Thymus (tissue), 11 donors: Measurements from ENCODE around the gene PARP2. TPM values are rescaled to one million over a fixed set of nuclear protein-coding genes. Genes with fewer than 3 reads are reported as not detected.

Source experiments
- DNase-seq, 9 donors: peaks; one replicate each; pipeline ENCODE4 v3.0.0-alpha.2; 2013; ENCODE audit warnings: low spot score in 9 of 9, low read depth in 6 of 9, missing footprints in 1 of 9
- H3K27ac ChIP-seq, 2 donors: one replicate each; pipeline ENCODE4 v1.5.1; 2013; ENCODE audit warnings: control low read depth in 1 of 2, low read depth in 1 of 2, low read length in 1 of 2, mild to moderate bottlenecking in 1 of 2, moderate library complexity in 1 of 2
- H3K27me3 ChIP-seq, 2 donors: one replicate each; pipeline ENCODE4 v1.5.1; 2013; ENCODE audit warnings: low read length in 1 of 2; ENCODE audit not compliant: control insufficient read depth in 2 of 2, insufficient read depth in 1 of 2
- H3K36me3 ChIP-seq, 2 donors: one replicate each; pipeline ENCODE4 v1.5.1; 2013; ENCODE audit warnings: low read length in 1 of 2, mild to moderate bottlenecking in 1 of 2, moderate library complexity in 1 of 2; ENCODE audit not compliant: control insufficient read depth in 2 of 2, insufficient read depth in 2 of 2
- H3K4me1 ChIP-seq, 2 donors: one replicate each; pipeline ENCODE4 v1.5.1; 2013; ENCODE audit warnings: low read length in 2 of 2; ENCODE audit not compliant: control insufficient read depth in 2 of 2, insufficient read depth in 2 of 2
- H3K4me3 ChIP-seq, 2 donors: one replicate each; pipeline ENCODE4 v1.5.1; 2013; ENCODE audit warnings: low read length in 2 of 2, control low read depth in 1 of 2, mild to moderate bottlenecking in 1 of 2
- H3K9me3 ChIP-seq, 2 donors: one replicate each; pipeline ENCODE4 v1.5.1; 2013; ENCODE audit warnings: low read length in 1 of 2, mild to moderate bottlenecking in 1 of 2; ENCODE audit not compliant: control insufficient read depth in 2 of 2, insufficient read depth in 1 of 2
- WGBS: extraction: QIAGEN DNeasy Blood & Tissue Kit; methylation state at CpG from one replicate; pipeline ENCODE4 v1.1.7; 2013; 5-methylcytosine and 5-hydroxymethylcytosine counted together
- polyA plus RNA-seq: library from polyadenylated mRNA; stranded (reverse); fragments of 200-250 nt; gene quantifications from one replicate; pipeline ENCODE4 v1.2.3, GENCODE V29; 2013
- total RNA-seq: library from RNA; stranded (reverse); fragments of 120-200 nt; gene quantifications from one replicate; pipeline ENCODE4 v1.2.4, GENCODE V29; 2013
- donor health status: healthy.

The PARP2 gene
- total and polyA plus RNA-seq, 2 donors, result 12.7 to 17.0 TPM

GRCh38 chr14:20383636-20384035, 40.2 kb downstream of the PARP2 start:
- H3K4me3 ChIP-seq, result no peak overlapping the region
- H3K27me3 ChIP-seq, result no peaks in the 10 kb centered on the region
- H3K4me1 ChIP-seq, result no peaks in the 10 kb centered on the region
- WGBS, result 94% methylated on average over 5 of the region's 5 CpGs
- H3K36me3 ChIP-seq, result peaks cover 69 to 83% of the 10 kb centered on the region in 2 donors
- no peaks in the 10 kb centered on the region for H3K9me3 ChIP-seq
- no peak overlapping the region for H3K27ac ChIP-seq
- no peak for DNase-seq

DNA sequence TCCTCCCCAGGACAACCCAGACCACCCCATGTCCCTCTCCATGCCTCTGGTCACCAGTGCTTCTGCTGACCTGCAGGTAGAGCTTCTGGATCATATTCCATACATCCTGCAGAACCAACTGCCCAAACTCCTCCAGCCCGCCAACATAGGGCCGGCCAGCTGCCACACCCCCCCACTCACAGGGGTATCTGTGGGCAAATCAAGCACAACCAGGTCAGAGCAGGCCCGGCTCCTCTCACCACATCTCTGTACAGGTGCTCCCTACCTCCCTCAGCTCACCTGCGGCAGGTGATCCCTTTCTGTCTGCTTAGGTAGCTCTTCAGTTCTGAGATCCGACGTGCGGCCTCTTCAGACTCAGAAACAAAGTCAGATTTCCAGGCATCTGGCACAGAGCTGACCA, 40.9 kb downstream of the PARP2 start:
- Histone ChIP-seq H3K36me3 (peaks cover 66 to 83% of the 10 kb centered on the region in 2 donors), H3K27ac (no peak overlapping the region), H3K27me3 (no peaks in the 10 kb centered on the region), H3K9me3 (no peaks in the 10 kb centered on the region), H3K4me1 (no peaks in the 10 kb centered on the region), H3K4me3 (no peak overlapping the region)
- WGBS, result 92% methylated on average over 7 of the region's 7 CpGs
- DNase-seq, result no peak

- WGBS, result 98% methylated on average over 5 of the region's 5 CpGs
Measured at GRCh38 chr14:20384886-20385285, 41.5 kb downstream of the PARP2 start.

DNA sequence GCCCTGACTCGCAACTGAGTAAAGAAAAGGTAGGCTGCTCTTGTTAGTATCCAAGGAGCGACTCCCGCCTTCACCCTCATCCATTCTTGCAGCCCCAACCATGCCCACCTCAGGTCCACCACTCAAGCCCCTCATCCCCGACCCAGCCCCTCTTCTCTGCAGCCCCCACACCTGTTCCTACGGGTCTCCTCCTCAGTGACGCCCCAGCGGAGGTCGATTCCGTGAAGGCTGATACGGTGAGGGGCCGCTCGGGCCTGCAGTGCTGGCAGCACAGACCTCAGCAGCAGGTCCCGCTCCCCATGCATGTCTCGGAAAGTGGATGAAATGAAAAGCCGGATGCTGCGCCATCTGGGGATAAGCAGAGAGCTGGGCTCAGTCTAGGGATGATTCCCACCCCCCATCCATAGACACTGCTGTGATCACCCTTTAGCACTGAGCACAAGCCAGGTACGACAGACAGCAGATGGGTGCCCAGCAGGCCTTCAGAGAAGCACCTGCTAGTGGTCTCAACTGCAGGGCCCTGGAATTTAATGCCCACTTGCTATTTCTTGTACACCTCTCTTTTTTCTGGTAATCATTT, 42.9 kb downstream of the PARP2 start:
- DNase-seq, result no peak
- peaks cover 69 to 87% of the 10 kb centered on the region in 2 donors for H3K36me3 ChIP-seq
- H3K9me3 ChIP-seq, result no peaks in the 10 kb centered on the region
- no peaks in the 10 kb centered on the region for H3K27me3 ChIP-seq
- no peak overlapping the region for H3K27ac ChIP-seq
- H3K4me1 ChIP-seq, result no peaks in the 10 kb centered on the region
- WGBS, result 97% methylated on average over 17 of the region's 17 CpGs
- no peak overlapping the region for H3K4me3 ChIP-seq

More at GRCh38 chr14:20384886-20385285, 41.5 kb downstream of the PARP2 start:
- Histone ChIP-seq H3K27ac (no peak overlapping the region), H3K4me1 (no peaks in the 10 kb centered on the region), H3K4me3 (no peak overlapping the region), H3K36me3 (peaks cover 66 to 83% of the 10 kb centered on the region in 2 donors), H3K9me3 (no peaks in the 10 kb centered on the region), H3K27me3 (no peaks in the 10 kb centered on the region)
- no peak for DNase-seq

DNA sequence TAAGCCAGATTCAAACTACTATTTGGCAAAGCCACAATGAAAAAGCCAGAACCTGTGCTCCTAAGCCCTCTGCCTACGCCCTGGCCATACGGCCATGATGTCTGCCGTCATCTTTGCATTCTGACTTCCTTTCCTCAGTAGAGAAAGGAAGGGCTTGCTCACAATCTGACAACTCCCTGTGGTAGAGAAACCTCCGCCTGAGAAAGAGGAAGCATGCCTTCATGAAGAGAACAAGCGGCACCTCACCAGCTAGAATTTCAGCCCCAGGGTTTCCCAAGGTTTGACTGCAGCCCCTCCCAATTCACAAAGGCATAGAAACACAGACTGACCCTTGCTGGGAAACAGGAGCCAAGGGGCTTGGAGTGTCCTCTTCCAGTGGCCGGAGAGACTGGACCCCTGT, 44.1 kb downstream of the PARP2 start:
- Histone ChIP-seq H3K4me1 (no peaks in the 10 kb centered on the region), H3K4me3 (no peak overlapping the region), H3K27me3 (no peaks in the 10 kb centered on the region), H3K9me3 (no peaks in the 10 kb centered on the region), H3K36me3 (peaks cover 65 to 80% of the 10 kb centered on the region in 2 donors), H3K27ac (no peak overlapping the region)
- DNase-seq, result peak in 1 of 9 donors; percentile 12
- WGBS, result 94% methylated on average over 6 of the region's 6 CpGs

DNA sequence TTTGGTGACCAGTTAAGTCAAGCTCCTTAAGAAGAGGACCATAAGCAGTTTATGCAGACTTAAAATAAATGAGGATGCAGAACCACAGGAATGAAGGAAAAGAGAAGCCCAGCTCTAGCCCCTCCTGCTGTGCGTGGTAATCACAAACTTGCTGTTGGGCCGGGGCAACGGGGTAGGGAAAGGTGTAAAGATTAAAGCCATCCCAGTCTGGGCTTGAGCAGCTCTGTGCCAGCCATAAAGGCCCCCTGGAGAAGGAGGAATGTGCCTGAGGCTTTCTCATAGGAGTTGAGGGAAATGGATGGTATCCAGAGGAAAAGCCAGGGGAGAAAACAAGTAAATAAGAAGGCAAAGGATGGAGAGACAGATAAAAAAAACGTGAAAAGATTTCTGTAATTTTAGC, 44.7 kb downstream of the PARP2 start:
- Histone ChIP-seq H3K4me1 (no peaks in the 10 kb centered on the region), H3K9me3 (no peaks in the 10 kb centered on the region), H3K27ac (no peak overlapping the region), H3K27me3 (no peaks in the 10 kb centered on the region), H3K4me3 (no peak overlapping the region), H3K36me3 (peaks cover 61 to 74% of the 10 kb centered on the region in 2 donors)
- WGBS, result 76% methylated on average over 4 of the region's 4 CpGs
- no peak for DNase-seq

- DNase-seq, result no peak
- Histone ChIP-seq H3K9me3 (no peaks in the 10 kb centered on the region), H3K27me3 (no peaks in the 10 kb centered on the region), H3K4me1 (no peaks in the 10 kb centered on the region), H3K27ac (no peak overlapping the region), H3K36me3 (peaks cover 59 to 62% of the 10 kb centered on the region in 2 donors), H3K4me3 (no peak overlapping the region)
- WGBS, result 97% methylated on average over 4 of the region's 4 CpGs
Measured at GRCh38 chr14:20391505-20391904, 48.1 kb downstream of the PARP2 start.

GRCh38 chr14:20397511-20397910, 54.1 kb downstream of the PARP2 start:
- Histone ChIP-seq H3K4me3 (no peak overlapping the region), H3K27ac (no peak overlapping the region), H3K27me3 (no peaks in the 10 kb centered on the region), H3K4me1 (no peaks in the 10 kb centered on the region), H3K9me3 (no peaks in the 10 kb centered on the region), H3K36me3 (peaks cover 24 to 40% of the 10 kb centered on the region in 2 donors)
- WGBS, result 99% methylated on average over 3 of the region's 3 CpGs
- no peak for DNase-seq

GRCh38 chr14:20400589-20400964, 57.1 kb downstream of the PARP2 start:
- 100% methylated on average over 1 of the region's 1 CpG for WGBS
- Histone ChIP-seq H3K27me3 (no peaks in the 10 kb centered on the region), H3K27ac (no peak overlapping the region), H3K4me1 (no peaks in the 10 kb centered on the region), H3K36me3 (peaks cover 29 to 34% of the 10 kb centered on the region in 2 donors), H3K4me3 (no peak overlapping the region), H3K9me3 (no peaks in the 10 kb centered on the region)
- DNase-seq, result no peak
